Upper lobe of left lung (tissue), 4 donors: Measurements from ENCODE around the gene FBXL3.

ENCODE experiments used
- CTCF ChIP-seq, 6 experiments: fragments of 450-650 bp in 4 of 6; fragments of 200-600 bp in 2 of 6; sonication (generic) in 2 of 6; IDR thresholded peaks; one replicate each; pipeline ENCODE4 v1.5.1; 2016 to 2019; ENCODE audit warnings: antibody characterized with exemption in 6 of 6
- POLR2AphosphoS5 ChIP-seq, 2 donors: sonication (generic); formaldehyde crosslinking; IDR thresholded peaks; one replicate each; pipeline ENCODE4 v1.5.1; 2017; ENCODE audit warnings: antibody characterized with exemption in 2 of 2

GRCh38 chr13:77034881-77035280 is 7.9 kb upstream of the FBXL3 start:
- no peak for TF ChIP-seq POLR2AphosphoS5 (IDR thresholded peaks at IDR 0.05)
- no peak for TF ChIP-seq CTCF (IDR thresholded peaks at IDR 0.05)
